Measurements from ENCODE around the gene PDGFA. TPM values are rescaled to one million over a fixed set of nuclear protein-coding genes. Genes with fewer than 3 reads are reported as not detected.

PDGFA gene
- total and polyA plus RNA-seq, 2 donors from 2014 or later, result 14.1 to 53.0 TPM

DNA sequence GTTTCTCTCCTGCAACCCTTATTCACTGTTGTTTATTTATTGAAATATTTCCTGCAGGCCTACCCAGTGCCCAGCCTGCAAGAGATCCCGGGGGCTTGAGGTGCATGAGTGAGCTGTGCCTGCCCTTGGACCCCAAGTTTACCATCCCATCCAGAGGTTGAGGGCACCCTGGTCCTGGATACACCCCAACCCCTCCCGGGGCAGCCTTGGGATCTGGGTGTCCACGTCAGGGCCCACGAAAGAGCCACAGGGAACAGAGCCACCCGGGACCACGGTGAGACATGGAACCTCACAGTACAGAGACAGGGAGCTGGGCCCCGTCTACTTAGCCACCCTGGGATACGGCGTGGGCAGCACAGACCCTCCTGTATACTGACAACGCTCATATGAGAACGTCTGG is 28.8 kb upstream of the PDGFA start:
- H3K36me3 ChIP-seq (ENCODE audit: control insufficient read depth in 2 of 3, insufficient read depth in 3 of 3, low read length in 3 of 3), result no peaks in the 10 kb centered on the region
- H3K4me3 ChIP-seq (ENCODE audit: low read length in 3 of 3), result no peak overlapping the region
- intact Hi-C loops (cut with DNase I), result no loop called here
- DNase-seq (peak in 1 of 5 donors; percentile 32), FAIRE-seq (no peak)
- peaks cover 0 to 6% (median 0%) of the 10 kb centered on the region in 3 donors for H3K4me1 ChIP-seq (ENCODE audit: control insufficient read depth in 2 of 3, insufficient read depth in 2 of 3, low read depth in 1 of 3, low read length in 3 of 3)
- no peak overlapping the region for H3K27ac ChIP-seq (ENCODE audit: low read depth in 2 of 2, low read length in 2 of 2)
- H3K9me3 ChIP-seq (ENCODE audit: control insufficient read depth in 2 of 3, insufficient read depth in 1 of 3, low read length in 3 of 3), result no peaks in the 10 kb centered on the region
- TF ChIP-seq, protein P1, sequence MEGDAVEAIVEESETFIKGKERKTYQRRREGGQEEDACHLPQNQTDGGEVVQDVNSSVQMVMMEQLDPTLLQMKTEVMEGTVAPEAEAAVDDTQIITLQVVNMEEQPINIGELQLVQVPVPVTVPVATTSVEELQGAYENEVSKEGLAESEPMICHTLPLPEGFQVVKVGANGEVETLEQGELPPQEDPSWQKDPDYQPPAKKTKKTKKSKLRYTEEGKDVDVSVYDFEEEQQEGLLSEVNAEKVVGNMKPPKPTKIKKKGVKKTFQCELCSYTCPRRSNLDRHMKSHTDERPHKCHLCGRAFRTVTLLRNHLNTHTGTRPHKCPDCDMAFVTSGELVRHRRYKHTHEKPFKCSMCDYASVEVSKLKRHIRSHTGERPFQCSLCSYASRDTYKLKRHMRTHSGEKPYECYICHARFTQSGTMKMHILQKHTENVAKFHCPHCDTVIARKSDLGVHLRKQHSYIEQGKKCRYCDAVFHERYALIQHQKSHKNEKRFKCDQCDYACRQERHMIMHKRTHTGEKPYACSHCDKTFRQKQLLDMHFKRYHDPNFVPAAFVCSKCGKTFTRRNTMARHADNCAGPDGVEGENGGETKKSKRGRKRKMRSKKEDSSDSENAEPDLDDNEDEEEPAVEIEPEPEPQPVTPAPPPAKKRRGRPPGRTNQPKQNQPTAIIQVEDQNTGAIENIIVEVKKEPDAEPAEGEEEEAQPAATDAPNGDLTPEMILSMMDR (IDR thresholded peaks at IDR 0.05; ENCODE audit: borderline replicate concordance, extremely low read depth, insufficient read depth), result no peak
- no peak overlapping the region for H3K9ac ChIP-seq (ENCODE audit: low read length in 3 of 3)
- no peaks in the 10 kb centered on the region for H3K27me3 ChIP-seq (ENCODE audit: control insufficient read depth, insufficient read depth, low read length)

DNA sequence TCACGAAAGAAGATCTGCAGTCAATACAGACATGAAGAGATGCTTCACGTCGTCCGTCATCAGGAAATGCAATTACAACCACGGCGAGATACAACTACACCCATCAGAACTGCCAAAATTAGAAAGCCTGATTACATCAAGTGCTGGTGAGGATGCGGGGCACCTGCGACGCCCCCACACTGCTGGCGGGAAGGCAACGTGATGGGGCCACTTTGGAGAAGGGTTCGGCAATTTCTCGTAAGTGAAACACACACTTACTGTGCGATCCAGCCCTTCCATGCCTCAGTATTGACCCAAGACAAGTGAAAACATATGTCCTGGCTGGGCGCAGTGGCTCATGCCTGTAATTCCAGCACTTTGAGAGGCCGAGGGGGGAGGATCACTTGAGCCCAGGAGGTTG is 25.8 kb upstream of the PDGFA start:
- H3K9me3 ChIP-seq (ENCODE audit: control insufficient read depth in 2 of 3, insufficient read depth in 1 of 3, low read length in 3 of 3), result peaks cover 0 to 5% (median 0%) of the 10 kb centered on the region in 3 donors
- no peak for FAIRE-seq
- H3K27ac ChIP-seq (ENCODE audit: low read depth in 2 of 2, low read length in 2 of 2), result no peak overlapping the region
- no peaks in the 10 kb centered on the region for H3K36me3 ChIP-seq (ENCODE audit: control insufficient read depth in 2 of 3, insufficient read depth in 3 of 3, low read length in 3 of 3)
- no peaks in the 10 kb centered on the region for H3K27me3 ChIP-seq (ENCODE audit: control insufficient read depth, insufficient read depth, low read length)
- H3K4me1 ChIP-seq (ENCODE audit: control insufficient read depth in 2 of 3, insufficient read depth in 2 of 3, low read depth in 1 of 3, low read length in 3 of 3), result no peaks in the 10 kb centered on the region
- intact Hi-C loops (cut with DNase I), result no loop called here
- DNase-seq, result peak in 1 of 5 donors; percentile 42
- H3K9ac ChIP-seq (ENCODE audit: low read length in 3 of 3), result no peak overlapping the region
- TF ChIP-seq, protein P1 (IDR thresholded peaks at IDR 0.05; ENCODE audit: borderline replicate concordance, extremely low read depth, insufficient read depth), result no peak
- no peak overlapping the region for H3K4me3 ChIP-seq (ENCODE audit: low read length in 3 of 3)

DNA sequence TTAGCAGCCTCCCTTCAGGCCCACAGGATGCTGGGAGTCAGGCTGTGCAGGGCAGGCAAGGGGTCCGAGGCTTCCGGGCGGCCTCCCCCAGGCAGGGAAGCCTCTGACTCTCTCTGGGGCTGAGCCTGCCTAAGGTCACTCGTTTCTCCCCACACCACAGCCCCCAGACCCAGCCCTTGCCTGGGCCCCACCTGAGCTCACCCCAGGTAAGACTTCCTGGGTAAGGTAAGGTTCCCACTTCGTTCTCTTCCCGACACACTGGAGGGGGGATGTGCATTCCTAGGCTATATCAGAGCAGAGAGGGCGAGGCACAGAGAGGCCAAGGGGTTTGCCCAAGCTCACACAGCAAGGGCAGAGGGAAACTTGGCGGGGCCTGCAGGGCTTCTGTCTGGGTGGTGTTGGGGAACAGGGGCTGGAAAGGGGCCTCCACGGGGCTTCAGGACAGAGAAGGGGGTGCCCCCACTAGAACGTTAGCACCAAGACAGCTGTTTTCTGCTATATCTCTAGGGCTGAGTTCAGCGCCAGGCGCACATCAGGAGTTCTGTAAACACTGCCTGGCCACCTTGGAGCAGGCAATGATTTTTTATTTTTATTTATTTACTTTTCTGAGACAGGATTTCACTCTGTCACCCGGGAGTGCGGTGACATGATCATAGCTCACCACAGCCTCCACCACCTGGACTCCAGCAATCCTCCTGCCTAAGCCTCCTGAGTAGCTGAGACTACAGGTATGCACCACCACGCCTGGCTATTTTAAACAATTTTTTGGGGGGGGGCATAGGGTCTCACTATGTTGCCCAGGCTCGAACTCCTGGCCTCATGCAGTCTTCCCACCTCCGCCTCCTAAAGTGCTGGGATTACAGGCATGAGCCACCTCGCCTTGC is 24.9 kb upstream of the PDGFA start:
- Histone ChIP-seq H3K4me3 (ENCODE audit: low read length in 3 of 3) (no peak overlapping the region), H3K27ac (ENCODE audit: low read depth in 2 of 2, low read length in 2 of 2) (no peak overlapping the region), H3K9ac (ENCODE audit: low read length in 3 of 3) (no peak overlapping the region), H3K4me1 (ENCODE audit: control insufficient read depth in 2 of 3, insufficient read depth in 2 of 3, low read depth in 1 of 3, low read length in 3 of 3) (no peaks in the 10 kb centered on the region), H3K9me3 (ENCODE audit: control insufficient read depth in 2 of 3, insufficient read depth in 1 of 3, low read length in 3 of 3) (peaks cover 0 to 5% (median 0%) of the 10 kb centered on the region in 3 donors), H3K27me3 (ENCODE audit: control insufficient read depth, insufficient read depth, low read length) (no peaks in the 10 kb centered on the region), H3K36me3 (ENCODE audit: control insufficient read depth in 2 of 3, insufficient read depth in 3 of 3, low read length in 3 of 3) (no peaks in the 10 kb centered on the region)
- intact Hi-C loops (cut with DNase I), result no loop called here
- TF ChIP-seq, protein P1 (IDR thresholded peaks at IDR 0.05; ENCODE audit: borderline replicate concordance, extremely low read depth, insufficient read depth), result no peak
- peak in 1 of 5 donors; percentile 25 for DNase-seq
- no peak for FAIRE-seq
